HG03575 (cell line): ENCODE measurements around the gene PIP4P1.
"Not testable (repeated sequence)": the region's sequence is repeated elsewhere in the genome, so short reads cannot be mapped to it uniquely, and the experiment has no call there.

Source experiments
- ATAC-seq: cut with Tn5 transposase; IDR thresholded peaks from one replicate; pipeline ENCODE4 v1.9.1; 2021; ENCODE audit not compliant: unreplicated experiment, insufficient number of reproducible peaks, low FRiP score; ENCODE audit errors: extremely low read depth

The PIP4P1 gene

DNA sequence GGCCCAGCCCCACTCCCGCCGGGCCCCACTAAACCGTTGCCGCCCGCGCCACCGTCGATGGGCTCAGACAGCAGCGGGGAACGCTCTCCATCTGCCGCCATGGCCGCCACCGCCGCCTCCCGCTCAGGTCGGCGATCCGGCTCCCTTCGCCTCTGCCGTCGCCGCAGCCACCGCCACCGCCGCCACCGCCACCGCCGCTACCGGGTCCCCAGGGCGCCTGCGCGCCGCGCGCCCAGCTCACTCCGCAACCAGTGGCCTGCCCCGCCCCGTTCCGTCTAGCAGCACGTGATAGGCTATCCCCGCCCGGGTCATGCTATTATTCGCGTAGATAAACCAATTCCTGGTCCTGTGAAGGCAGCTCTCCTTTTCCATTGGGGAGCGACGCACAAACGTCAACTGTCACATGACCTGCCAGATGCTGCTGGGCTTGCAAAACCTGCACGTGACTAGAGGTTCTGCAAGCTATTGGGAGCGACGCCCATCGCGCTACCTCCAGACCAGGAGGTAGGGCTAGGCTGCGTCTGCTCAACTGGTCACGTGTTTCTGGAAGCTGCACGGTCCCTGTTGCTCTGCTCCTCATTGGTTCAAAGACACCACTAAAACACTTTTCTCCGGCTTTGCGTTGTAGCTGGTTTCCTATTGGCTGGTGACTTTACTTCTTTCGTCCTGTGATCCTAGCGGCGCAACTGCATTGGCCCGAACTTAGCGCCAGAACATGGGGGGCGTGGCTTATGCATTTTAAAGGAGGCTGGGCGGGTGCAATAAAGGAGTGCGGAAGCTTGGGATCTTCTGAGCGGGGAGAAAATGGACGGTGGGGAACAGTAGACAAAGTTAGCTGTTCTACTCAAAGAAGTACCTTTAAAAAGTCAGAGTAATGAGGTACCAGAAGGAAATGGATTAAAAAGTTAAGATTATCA, at the start of gene PIP4P1:
TSS of gene PIP4P1 (minus strand) at position 210 of the 917 bp plus-strand sequence. CDS start at position 101, 109 bp downstream.
- peak; percentile 76 for ATAC-seq

DNA sequence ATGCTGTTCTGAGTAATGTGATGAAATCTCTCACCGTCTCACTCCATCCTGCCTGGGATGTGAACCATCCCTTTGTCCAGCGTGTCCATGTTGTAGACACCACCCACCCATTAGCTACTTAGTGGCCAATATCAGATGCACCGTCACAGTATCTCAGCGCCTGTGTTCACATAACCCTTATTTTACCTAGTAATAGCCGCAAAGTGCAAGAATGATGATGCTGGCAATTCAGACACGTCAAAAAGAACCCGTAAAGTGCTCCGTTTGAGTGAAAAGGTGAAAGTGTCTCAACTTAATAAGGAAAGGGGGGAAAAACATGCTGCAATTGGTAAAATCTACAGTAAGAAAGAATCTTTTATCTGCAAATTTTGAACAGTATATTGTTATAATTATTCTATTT, 47.1 kb upstream of the PIP4P1 start:
- ATAC-seq, result no peak

DNA sequence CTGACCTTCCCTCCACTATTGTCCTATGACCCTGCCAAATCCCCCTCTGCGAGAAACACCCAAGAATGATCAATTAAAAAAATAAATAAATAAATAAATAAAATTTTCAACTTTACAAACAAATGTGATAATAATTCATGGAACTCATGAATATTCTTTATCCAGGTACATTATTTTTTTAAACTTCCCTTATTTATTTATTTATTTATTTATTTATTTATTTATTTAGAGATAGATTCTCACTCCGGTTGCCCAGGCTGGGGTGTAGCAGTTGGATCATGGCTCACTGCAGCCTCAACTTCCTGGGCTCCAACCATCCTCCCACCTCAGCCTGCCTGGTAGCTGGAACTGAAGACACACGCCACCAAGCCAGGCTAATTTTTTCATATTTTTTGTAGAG, 46.3 kb upstream of the PIP4P1 start:
- not testable (repeated sequence) for ATAC-seq

GRCh38 chr14:20506752-20507151, 45.5 kb upstream of the PIP4P1 start:
- not testable (repeated sequence) for ATAC-seq

- not testable (repeated sequence) for ATAC-seq
These were observed 45.0 kb upstream of the PIP4P1 start for GRCh38 chr14:20506276-20506675.

DNA sequence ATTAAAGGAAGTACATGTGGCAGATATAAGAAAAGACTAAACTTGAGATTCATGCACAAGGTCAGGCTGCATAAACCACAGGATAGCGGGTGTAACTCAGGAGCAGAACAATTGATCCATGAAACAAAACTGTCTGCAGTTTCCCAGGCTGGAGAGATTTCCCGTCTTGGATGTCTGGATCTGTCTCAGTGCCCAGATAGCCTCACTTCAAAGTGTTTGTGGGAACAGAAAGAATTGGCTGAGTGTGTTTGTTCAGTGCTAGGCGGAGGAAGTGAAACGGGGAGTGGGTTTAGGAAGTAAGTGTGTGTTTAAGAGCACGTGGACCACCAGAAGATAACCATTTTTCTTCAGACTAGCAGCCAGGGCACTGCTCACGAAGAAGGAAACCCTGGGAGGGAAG, 42.7 kb upstream of the PIP4P1 start:
- ATAC-seq, result no peak

DNA sequence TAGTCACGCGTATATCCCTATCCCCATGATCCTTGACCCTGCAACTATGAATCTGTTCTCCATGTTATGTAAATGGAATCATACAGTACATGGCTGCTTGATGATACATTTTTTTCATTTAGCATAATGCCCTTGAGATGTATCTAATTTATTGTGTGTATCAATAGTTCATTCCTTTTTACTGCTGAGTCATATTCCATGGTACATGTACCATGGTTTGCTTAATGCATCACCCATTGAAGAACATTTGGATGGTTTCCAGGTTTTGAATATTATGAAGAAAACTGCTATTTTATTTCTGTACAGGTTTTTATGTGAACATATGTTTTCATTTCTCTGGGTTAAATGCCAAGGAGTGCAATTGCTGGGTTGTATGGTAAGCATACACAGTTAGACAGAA, 40.1 kb upstream of the PIP4P1 start:
- ATAC-seq, result no peak

- no peak for ATAC-seq
These were observed 38.6 kb upstream of the PIP4P1 start for GRCh38 chr14:20499881-20500280.

- ATAC-seq, result no peak
These were observed 37.9 kb upstream of the PIP4P1 start for GRCh38 chr14:20499108-20499507.

DNA sequence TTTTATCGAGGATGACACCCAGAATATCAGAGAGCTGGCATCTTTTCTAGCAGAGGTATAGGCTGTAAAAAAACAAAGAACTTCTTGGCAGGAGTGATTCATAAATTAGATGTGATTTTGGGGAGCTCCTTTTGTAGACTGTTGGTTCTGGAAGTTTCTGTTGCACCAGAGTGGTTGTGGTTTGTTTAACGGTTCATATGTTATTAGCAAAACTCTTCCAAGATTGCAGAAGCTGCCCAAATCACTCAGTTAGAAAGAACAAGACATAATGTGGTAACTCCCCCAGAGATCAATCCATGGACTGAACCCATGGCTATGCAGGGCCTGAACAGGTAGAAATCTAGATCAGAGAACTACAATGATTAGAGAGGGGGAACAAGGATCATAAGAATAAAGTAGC, 37.4 kb upstream of the PIP4P1 start:
- ATAC-seq, result no peak

DNA sequence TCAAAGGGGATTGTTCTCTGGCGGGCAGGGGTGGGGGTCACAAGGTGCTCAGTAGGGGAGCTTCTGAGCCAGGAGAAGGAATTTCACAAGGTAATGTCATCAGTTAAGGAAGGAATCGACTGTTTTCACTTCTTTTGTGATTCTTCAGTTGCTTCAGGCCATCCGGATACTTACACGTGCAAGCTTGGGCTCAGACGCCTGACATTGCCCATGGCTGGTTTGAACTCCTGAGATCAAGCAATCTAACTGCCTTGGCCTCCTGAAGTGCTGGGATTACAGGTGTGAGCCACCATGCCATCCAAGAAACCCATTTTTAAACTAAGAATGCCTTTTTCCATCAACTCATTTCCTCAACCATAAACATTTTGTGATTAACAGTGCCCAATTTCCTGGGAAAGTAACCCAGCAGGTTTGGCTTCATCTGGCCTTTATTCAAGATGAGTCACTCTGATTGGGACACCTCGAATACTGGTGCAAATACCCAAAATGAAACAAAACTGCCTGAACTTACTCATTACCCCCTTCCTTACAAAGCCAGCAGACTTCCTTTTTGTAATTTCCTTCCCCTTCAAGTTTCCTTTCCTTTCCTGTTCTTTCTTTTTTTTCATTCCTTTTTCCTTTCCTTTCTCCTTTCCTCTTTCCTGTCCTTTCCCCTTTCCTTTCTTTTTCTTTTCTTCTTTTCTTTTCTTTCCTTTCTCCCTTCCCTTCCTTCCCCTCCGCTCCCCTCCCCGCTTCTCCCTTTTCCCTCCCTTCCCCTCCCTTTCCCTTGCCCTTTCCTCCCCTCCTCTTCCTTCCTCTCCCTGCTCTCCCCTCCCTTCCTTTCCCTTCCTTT, 33.9 kb upstream of the PIP4P1 start:
- ATAC-seq, result no peak

GRCh38 chr14:20493634-20494033, 32.4 kb upstream of the PIP4P1 start:
- ATAC-seq, result no peak

GRCh38 chr14:20492486-20492885, 31.3 kb upstream of the PIP4P1 start:
- no peak for ATAC-seq

DNA sequence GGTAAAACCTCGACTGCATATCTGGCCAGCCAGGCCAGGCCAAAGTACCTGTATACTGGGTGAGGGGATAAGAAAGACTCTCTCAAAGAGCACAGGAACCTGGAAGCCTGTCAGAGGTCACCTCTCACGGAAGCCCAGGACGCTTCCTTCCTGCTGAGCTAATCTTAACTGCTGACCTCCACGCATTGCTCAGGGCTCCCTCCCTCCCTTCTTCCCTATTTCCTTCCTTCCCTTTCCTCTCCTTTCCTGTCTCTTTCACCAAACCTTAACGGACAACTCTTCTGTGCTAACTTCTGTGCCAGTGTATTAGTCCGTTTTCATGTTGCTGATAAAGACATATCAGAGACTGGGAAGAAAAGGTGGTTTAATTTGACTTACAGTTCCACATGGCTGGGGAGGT, 29.3 kb upstream of the PIP4P1 start:
- ATAC-seq, result no peak

- ATAC-seq, result peak; percentile 26
These were observed 28.1 kb upstream of the PIP4P1 start for GRCh38 chr14:20489093-20489994.

GRCh38 chr14:20487396-20487725, 26.1 kb upstream of the PIP4P1 start:
- no peak for ATAC-seq

GRCh38 chr14:20486684-20487395, 25.6 kb upstream of the PIP4P1 start:
- ATAC-seq, result no peak

GRCh38 chr14:20485900-20486299, 24.7 kb upstream of the PIP4P1 start:
- ATAC-seq, result no peak

- ATAC-seq, result no peak
These were observed 21.1 kb upstream of the PIP4P1 start for GRCh38 chr14:20482382-20482781.
